Prostate gland (tissue), 2 donors: ENCODE data around the gene ESF1.

Experiments used
- CTCF ChIP-seq, 4 experiments: fragments of 200-600 bp in 2 of 4; fragments of 450-650 bp in 2 of 4; sonication (generic) in 2 of 4; IDR thresholded peaks; 1 replicate in 3 of 4; 2 replicates in 1 of 4; pipeline ENCODE4 v1.5.1; 2016 to 2019; ENCODE audit warnings: antibody characterized with exemption in 4 of 4, mild to moderate bottlenecking in 2 of 4, moderate library complexity in 2 of 4
- POLR2A ChIP-seq: fragments of 450-650 bp; IDR thresholded peaks from one replicate; pipeline ENCODE4 v1.6.1; 2016; ENCODE audit warnings: antibody characterized with exemption, mild to moderate bottlenecking
- POLR2AphosphoS5 ChIP-seq: sonication (generic); formaldehyde crosslinking; IDR thresholded peaks from one replicate; pipeline ENCODE4 v1.6.1; 2017; ENCODE audit warnings: antibody characterized with exemption

- TF ChIP-seq POLR2A (no peak), CTCF (IDR thresholded peaks at IDR 0.05) (no peak), POLR2AphosphoS5 (no peak)
Measured at GRCh38 chr20:13786143-13786828, 1.6 kb upstream of the ESF1 start.
